IMR-90 (cell line): ENCODE data around the gene MDP1. TPM values are rescaled to one million over a fixed set of nuclear protein-coding genes. Genes with fewer than 3 reads are reported as not detected.
"Not testable (repeated sequence)": the region's sequence is repeated elsewhere in the genome, so short reads cannot be mapped to it uniquely, and the experiment has no call there.

Experiments used
- ATAC-seq: fragments of 200-7000 bp; cut with Tn5 transposase; 2 replicates; pipeline ENCODE4 v1.9.1; 2020; ENCODE audit warnings: low read depth, mild to moderate bottlenecking, moderate library complexity
- BruUV-seq: library from RNA; stranded (reverse); fragments of 400-500 nt; replicated peaks from 2 replicates; lab custom pipeline; 2021; lab: Mats Ljungman, UMichigan
- CTCF ChIA-PET: fragments of 300-600 bp; formaldehyde crosslinking; extraction: SDS; loops from one replicate; lab custom pipeline; 2021; ENCODE audit warnings: antibody characterized with exemption; lab: Yijun Ruan, JAX
- POLR2A ChIA-PET: fragments of 300-600 bp; sonication (Branson Sonifier 250); formaldehyde crosslinking; loops from one replicate; lab custom pipeline; 2022; ENCODE audit warnings: antibody characterized with exemption; ENCODE audit not compliant: unreplicated experiment; lab: Charles Lee
- DNase-seq: peaks from one replicate; pipeline ENCODE4 v3.0.0; 2013
- H2AFZ ChIP-seq: replicated peaks from 2 replicates; pipeline ENCODE3; 2013; ENCODE audit warnings: low read length, mild to moderate bottlenecking; ENCODE audit not compliant: poor library complexity
- H2AK5ac ChIP-seq: 2 replicates; pipeline ENCODE4 v1.6.1; 2013; ENCODE audit warnings: low read depth, low read length, inconsistent platforms
- H2AK9ac ChIP-seq: replicated peaks from 2 replicates; pipeline ENCODE3; 2013; ENCODE audit warnings: mild to moderate bottlenecking, low read depth, low read length, moderate library complexity; ENCODE audit not compliant: poor library complexity
- H2BK120ac ChIP-seq: 2 replicates; pipeline ENCODE4 v1.6.1; 2013; ENCODE audit warnings: low read depth, low read length, inconsistent platforms
- H2BK15ac ChIP-seq: 3 replicates; pipeline ENCODE4 v1.6.1; 2013; ENCODE audit warnings: low read depth, low read length, inconsistent platforms
- H2BK20ac ChIP-seq: 2 replicates; pipeline ENCODE4 v1.6.1; 2013; ENCODE audit warnings: low read depth, mild to moderate bottlenecking, inconsistent platforms, low read length, moderate library complexity
- H2BK5ac ChIP-seq: 2 replicates; pipeline ENCODE4 v1.6.1; 2013; ENCODE audit warnings: mild to moderate bottlenecking, low read depth, low read length, inconsistent platforms; ENCODE audit not compliant: poor library complexity, severe bottlenecking
- H3K14ac ChIP-seq: replicated peaks from 2 replicates; pipeline ENCODE4 v1.6.1; 2013; ENCODE audit warnings: low read depth, low read length, inconsistent platforms
- H3K18ac ChIP-seq: 2 replicates; pipeline ENCODE4 v1.6.1; 2013; ENCODE audit warnings: low read depth, low read length, control low read depth
- H3K23ac ChIP-seq: 2 replicates; pipeline ENCODE4 v1.6.1; 2013; ENCODE audit warnings: low read depth, low read length, inconsistent platforms
- H3K27ac ChIP-seq: 2 replicates; pipeline ENCODE4 v1.5.1; 2013; ENCODE audit warnings: mild to moderate bottlenecking, control low read depth, low read length; ENCODE audit not compliant: insufficient read depth
- H3K27me3 ChIP-seq: 2 replicates; pipeline ENCODE4 v1.6.1; 2013; ENCODE audit warnings: low read length; ENCODE audit not compliant: control insufficient read depth, insufficient read depth
- H3K36me3 ChIP-seq: 2 replicates; pipeline ENCODE4 v1.6.1; 2013; ENCODE audit warnings: low read length, mixed read lengths; ENCODE audit not compliant: control insufficient read depth, insufficient read depth
- H3K4ac ChIP-seq: 2 replicates; pipeline ENCODE4 v1.6.1; 2013; ENCODE audit warnings: low read depth, low read length, inconsistent platforms
- H3K4me1 ChIP-seq: 2 replicates; pipeline ENCODE4 v1.6.1; 2013; ENCODE audit warnings: low read length, mixed read lengths; ENCODE audit not compliant: control insufficient read depth, insufficient read depth
- H3K4me2 ChIP-seq: 2 replicates; pipeline ENCODE4 v1.6.1; 2013; ENCODE audit warnings: low read depth, mild to moderate bottlenecking, control low read depth, low read length, moderate library complexity
- H3K4me3 ChIP-seq: 2 replicates; pipeline ENCODE4 v1.5.1; 2013; ENCODE audit warnings: low read depth, mild to moderate bottlenecking, control low read depth, low read length, moderate library complexity; ENCODE audit not compliant: insufficient read depth
- H3K56ac ChIP-seq: 2 replicates; pipeline ENCODE4 v1.6.1; 2013; ENCODE audit warnings: low read length, inconsistent platforms; ENCODE audit not compliant: insufficient read depth; ENCODE audit errors: extremely low read depth
- H3K79me1 ChIP-seq, 2 experiments: 2 replicates each; pipeline ENCODE4 v1.6.1; 2013; ENCODE audit warnings: low read length in 2 of 2, inconsistent platforms in 1 of 2, low read depth in 1 of 2
- H3K9ac ChIP-seq: 2 replicates; pipeline ENCODE4 v1.6.1; 2013; ENCODE audit warnings: low read depth, low read length, control low read depth
- H3K9me1 ChIP-seq: 2 replicates; pipeline ENCODE4 v1.6.1; 2013; ENCODE audit warnings: low read length, inconsistent platforms; ENCODE audit not compliant: insufficient read depth
- H3K9me3 ChIP-seq: 2 replicates; pipeline ENCODE4 v1.6.1; 2013; ENCODE audit warnings: low read length; ENCODE audit not compliant: control insufficient read depth, insufficient read depth
- H4K20me1 ChIP-seq: 2 replicates; pipeline ENCODE4 v1.6.1; 2013; ENCODE audit warnings: low read length, inconsistent platforms; ENCODE audit not compliant: insufficient read depth
- H4K5ac ChIP-seq: 2 replicates; pipeline ENCODE4 v1.6.1; 2013; ENCODE audit warnings: mild to moderate bottlenecking, low read depth, low read length, control low read depth
- H4K8ac ChIP-seq, 2 experiments: 2 replicates each; pipeline ENCODE4 v1.6.1; 2013; ENCODE audit warnings: low read depth in 2 of 2, low read length in 2 of 2, control low read depth in 1 of 2, inconsistent platforms in 1 of 2
- H4K91ac ChIP-seq: 2 replicates; pipeline ENCODE4 v1.6.1; 2013; ENCODE audit warnings: low read depth, low read length, inconsistent platforms; ENCODE audit not compliant: insufficient read depth
- CHD1 ChIP-seq: IDR thresholded peaks from 2 replicates; pipeline ENCODE4 v1.6.1; 2012; ENCODE audit warnings: low read depth, low read length, improper control_type of control experiment
- USF2 ChIP-seq: fragments of 150-350 bp; IDR thresholded peaks from 2 replicates; pipeline ENCODE4 v1.6.1; 2017; ENCODE audit warnings: mild to moderate bottlenecking, antibody characterized with exemption, low read length, low read depth
- WGBS, 2 experiments: methylation state at CpG; one replicate each; pipeline versions ENCODE4 v1.1.5 to v1.1.7; 2013; ENCODE audit warnings: missing lambda C conversion rate in 2 of 2; ENCODE audit not compliant: insufficient read length in 1 of 2; ENCODE audit errors: extremely low coverage in 2 of 2; 5-methylcytosine and 5-hydroxymethylcytosine counted together
- dilution Hi-C: fragments of 300-500 bp; cut with HindIII; formaldehyde crosslinking; loops from one replicate; pipeline ENCODE4 v1.14.3; 2018; ENCODE audit warnings: low sequenced_read_pairs; ENCODE audit not compliant: unreplicated experiment
- in situ Hi-C: fragments of 300-500 bp; cut with MboI; formaldehyde crosslinking; loops from 3 replicates; pipeline ENCODE4 v1.14.3; 2019; ENCODE audit warnings: low sequenced_read_pairs, inconsistent platforms, mixed read lengths
- intact Hi-C: fragments of 100-400 bp; cut with micrococcal nuclease; formaldehyde crosslinking; loops from 2 replicates; pipeline ENCODE4 v1.10.0; 2022
- polyA plus RNA-seq, 3 experiments: library from polyadenylated mRNA; depleted of rRNA; stranded (reverse); fragments of >200 nt; gene quantifications; 2 replicates each; pipeline ENCODE4 v1.2.3, GENCODE V29; 2012; ENCODE audit warnings: low replicate concordance in 1 of 3
- total RNA-seq: library from RNA; depleted of rRNA; stranded (reverse); fragments of >200 nt; gene quantifications from 2 replicates; pipeline ENCODE4 v1.2.3, GENCODE V29; 2012

Gene MDP1
- total and polyA plus RNA-seq, 2 of the 4 experiments (the other 2 are of a cell fraction): 15.1 to 17.8 TPM

- peak overlapping the region; percentile 37; the same call in 1 of the 2 replicates for H3K14ac ChIP-seq
- H3K27me3 ChIP-seq: no peaks in the 10 kb centered on the region
- peak overlapping the region; percentile 47; the same call in 1 of the 2 replicates for H3K4me2 ChIP-seq
- peaks cover 10% of the 10 kb centered on the region for H3K4me1 ChIP-seq
- no peak overlapping the region for H2AK9ac ChIP-seq
- H3K9ac ChIP-seq: peak overlapping the region; percentile 51; the same call in 1 of the 2 replicates
- no peak overlapping the region for H3K23ac ChIP-seq
- TF ChIP-seq CHD1: no peak
- no peak for TF ChIP-seq USF2
- peak overlapping the region in 1 of 2 experiments; percentile 91; a peak in 3 of 4 replicates for H4K8ac ChIP-seq
- no peak overlapping the region for H2BK5ac ChIP-seq
- WGBS, 2 experiments: no CpG with 5 or more reads among the region's 3 CpGs
- ATAC-seq (no peak), DNase-seq (peak; percentile 25)
- no peak overlapping the region for H4K91ac ChIP-seq
- H3K9me1 ChIP-seq: peaks cover 14% of the 10 kb centered on the region
- peak overlapping the region; percentile 82 for H4K5ac ChIP-seq
- H3K56ac ChIP-seq: no peak overlapping the region
- BruUV-seq: no TSS peak
- no peaks in the 10 kb centered on the region for H3K9me3 ChIP-seq
- peak overlapping the region; percentile 78 for H2AFZ ChIP-seq
- ChIA-PET POLR2A (no interaction called here), CTCF (interaction anchor here (0.6 to 1.0 kb wide), 2 partner anchors 50 to 69 kb away, joined by 3 to 4 read pairs; no protein-coding TSS in a partner anchor)
- in situ Hi-C loops: no loop called here
- no peak overlapping the region for H3K4me3 ChIP-seq
- no peaks in the 10 kb centered on the region; the same call in 1 of the 2 replicates for H4K20me1 ChIP-seq
- dilution Hi-C loops: no loop called here
- no peak overlapping the region for H2BK15ac ChIP-seq
- H3K27ac ChIP-seq: no peak overlapping the region
- H3K79me1 ChIP-seq: peaks cover 3 to 8% of the 10 kb centered on the region in 2 experiments; a peak in 3 of 4 replicates
- no peaks in the 10 kb centered on the region for H3K36me3 ChIP-seq
- peak overlapping the region; percentile 19; the same call in 1 of the 2 replicates for H2BK120ac ChIP-seq
- intact Hi-C loops: no loop called here
- peak overlapping the region; percentile 46; the same call in 1 of the 2 replicates for H3K18ac ChIP-seq
- H2BK20ac ChIP-seq: no peak overlapping the region
- no peak overlapping the region for H2AK5ac ChIP-seq
- H3K4ac ChIP-seq: no peak overlapping the region
Observed at GRCh38 chr14:24246765-24247212, 30.9 kb upstream of the MDP1 start.

GRCh38 chr14:24245350-24245749, 29.5 kb upstream of the MDP1 start:
- H2AK9ac ChIP-seq, H2AK5ac ChIP-seq, H3K56ac ChIP-seq, H3K23ac ChIP-seq, H2BK120ac ChIP-seq, H3K4me2 ChIP-seq, H4K91ac ChIP-seq, H2AFZ ChIP-seq, H3K27me3 ChIP-seq, intact Hi-C loops, H2BK15ac ChIP-seq, H4K20me1 ChIP-seq, in situ Hi-C loops, H3K36me3 ChIP-seq, H3K9me3 ChIP-seq, H3K27ac ChIP-seq, H3K18ac ChIP-seq, H3K9ac ChIP-seq, dilution Hi-C loops, ATAC-seq, H2BK5ac ChIP-seq, H4K5ac ChIP-seq, BruUV-seq, H3K4ac ChIP-seq, H3K14ac ChIP-seq, H3K4me3 ChIP-seq, DNase-seq, POLR2A ChIA-PET, H2BK20ac ChIP-seq, H4K8ac ChIP-seq: not testable (repeated sequence)
- peaks cover 10% of the 10 kb centered on the region for H3K4me1 ChIP-seq
- peaks cover 11% of the 10 kb centered on the region for H3K9me1 ChIP-seq
- 100% methylated on average over 5 of the region's 11 CpGs; no CpG with 5 or more reads in 1 of the 2 experiments for WGBS, 2 experiments
- CTCF ChIA-PET: interaction anchor here (1.6 kb wide), 1 partner anchor 52 kb away, joined by 4 read pairs; no protein-coding TSS in a partner anchor
- peaks cover 14 to 20% of the 10 kb centered on the region in 2 experiments for H3K79me1 ChIP-seq
